Measurements from ENCODE around the gene SNRPB.

- TF ChIP-seq CTCF (IDR thresholded peaks at IDR 0.05; ENCODE audit: low read depth, low read length, poor library complexity, severe bottlenecking) (no peak), EZH2phosphoT487 (IDR thresholded peaks at IDR 0.05; ENCODE audit: borderline replicate concordance, low read length) (no peak)
Observed at GRCh38 chr20:2508631-2509467, 38.3 kb upstream of the SNRPB start, which contains the start of gene ZNF343.
